GM21576 (cell line): Measurements from ENCODE around the gene PCNX2.
"Not testable (repeated sequence)": the region's sequence is repeated elsewhere in the genome, so short reads cannot be mapped to it uniquely, and the experiment has no call there.

Source experiments
- ATAC-seq: cut with Tn5 transposase; IDR thresholded peaks from one replicate; pipeline ENCODE4 v1.9.1; 2021; ENCODE audit warnings: mild to moderate bottlenecking, moderate library complexity; ENCODE audit not compliant: unreplicated experiment

Gene PCNX2

GRCh38 chr1:233107716-233108130 lies 187.8 kb downstream of the PCNX2 start:
- ATAC-seq = not testable (repeated sequence)

- ATAC-seq = no peak
Observed at GRCh38 chr1:233107130-233107660, 188.3 kb downstream of the PCNX2 start.

GRCh38 chr1:233105225-233105624 lies 190.3 kb downstream of the PCNX2 start:
- ATAC-seq = no peak

- ATAC-seq = no peak
Observed at GRCh38 chr1:233102341-233102740, 193.2 kb downstream of the PCNX2 start.

GRCh38 chr1:233097959-233098580 lies 197.5 kb downstream of the PCNX2 start:
- ATAC-seq = no peak

GRCh38 chr1:233097546-233097945 lies 198.0 kb downstream of the PCNX2 start:
- ATAC-seq = no peak

- no peak for ATAC-seq
Observed at GRCh38 chr1:233094691-233095090, 200.8 kb downstream of the PCNX2 start.

GRCh38 chr1:233094269-233094668 lies 201.3 kb downstream of the PCNX2 start:
- ATAC-seq = no peak

- ATAC-seq = no peak
Observed at GRCh38 chr1:233090746-233091494, 204.6 kb downstream of the PCNX2 start.

GRCh38 chr1:233089251-233089650 lies 206.3 kb downstream of the PCNX2 start:
- ATAC-seq = no peak

- ATAC-seq = no peak
Observed at GRCh38 chr1:233088613-233089012, 206.9 kb downstream of the PCNX2 start.

GRCh38 chr1:233086961-233087881 lies 208.3 kb downstream of the PCNX2 start:
- no peak for ATAC-seq

- no peak for ATAC-seq
Observed at GRCh38 chr1:233085566-233085965, 210.0 kb downstream of the PCNX2 start.

GRCh38 chr1:233082778-233083550 lies 212.6 kb downstream of the PCNX2 start:
- ATAC-seq = peak; percentile 76

- ATAC-seq = no peak
Observed at GRCh38 chr1:233081735-233082134, 213.8 kb downstream of the PCNX2 start.

GRCh38 chr1:233080827-233081226 lies 214.7 kb downstream of the PCNX2 start:
- ATAC-seq = not testable (repeated sequence)

GRCh38 chr1:233080286-233080685 lies 215.2 kb downstream of the PCNX2 start:
- ATAC-seq = no peak

GRCh38 chr1:233079574-233079973 lies 216.0 kb downstream of the PCNX2 start:
- no peak for ATAC-seq

- no peak for ATAC-seq
Observed at GRCh38 chr1:233078396-233078795, 217.1 kb downstream of the PCNX2 start.

- no peak for ATAC-seq
Observed at GRCh38 chr1:233075915-233076295, 219.6 kb downstream of the PCNX2 start.
